ENCODE results near the gene BCAS3.
"Not testable (repeated sequence)": the region's sequence is repeated elsewhere in the genome, so short reads cannot be mapped to it uniquely, and the experiment has no call there.

Gene BCAS3

GRCh38 chr17:61029181-61029580, 351.5 kb downstream of the BCAS3 start:
- no peak for DNase-seq (ENCODE audit: low spot score)
- TF ChIP-seq CTCF (IDR thresholded peaks at IDR 0.05; ENCODE audit: extremely low read depth, missing control alignments), result no peak

GRCh38 chr17:61040666-61041065, 363.0 kb downstream of the BCAS3 start:
- DNase-seq (ENCODE audit: low spot score), result no peak
- no peak for TF ChIP-seq CTCF (IDR thresholded peaks at IDR 0.05; ENCODE audit: extremely low read depth, missing control alignments)

- DNase-seq (ENCODE audit: low spot score), result not testable (repeated sequence)
Measured at GRCh38 chr17:61042348-61042747, 364.7 kb downstream of the BCAS3 start.

- TF ChIP-seq CTCF (IDR thresholded peaks at IDR 0.05; ENCODE audit: extremely low read depth, missing control alignments), result no peak
- DNase-seq (ENCODE audit: low spot score), result no peak
Measured at GRCh38 chr17:61047515-61047914, 369.9 kb downstream of the BCAS3 start.

- no peak for DNase-seq (ENCODE audit: low spot score)
- TF ChIP-seq CTCF (IDR thresholded peaks at IDR 0.05; ENCODE audit: extremely low read depth, missing control alignments), result no peak
Measured at GRCh38 chr17:61048376-61049106, 370.9 kb downstream of the BCAS3 start.

- TF ChIP-seq CTCF (IDR thresholded peaks at IDR 0.05; ENCODE audit: extremely low read depth, missing control alignments), result no peak
- no peak for DNase-seq (ENCODE audit: low spot score)
Measured at GRCh38 chr17:61053469-61053868, 375.8 kb downstream of the BCAS3 start.

GRCh38 chr17:61054436-61054835, 376.8 kb downstream of the BCAS3 start:
- no peak for TF ChIP-seq CTCF (IDR thresholded peaks at IDR 0.05; ENCODE audit: extremely low read depth, missing control alignments)
- DNase-seq (ENCODE audit: low spot score), result no peak

GRCh38 chr17:61057257-61057656, 379.6 kb downstream of the BCAS3 start:
- no peak for TF ChIP-seq CTCF (IDR thresholded peaks at IDR 0.05; ENCODE audit: extremely low read depth, missing control alignments)

More at GRCh38 chr17:61057257-61057656, 379.6 kb downstream of the BCAS3 start:
- DNase-seq (ENCODE audit: low spot score), result no peak

Measured in GM20000 (cell line).